CD4-positive, alpha-beta T cell (primary cell): ENCODE data around the gene TBC1D22A. TPM values are rescaled to one million over a fixed set of nuclear protein-coding genes. Genes with fewer than 3 reads are reported as not detected.

Experiments used
- ATAC-seq: fragments of 200-7000 bp; cut with Tn5 transposase; one replicate; pipeline ENCODE4 v1.10.0; 2022; ENCODE audit warnings: mild to moderate bottlenecking; ENCODE audit not compliant: poor library complexity
- CTCF ChIA-PET: fragments of 350-600 bp; sonication (Branson Sonifier 250); formaldehyde crosslinking; loops from one replicate; lab custom pipeline; 2021; ENCODE audit warnings: antibody characterized with exemption, inconsistent platforms; lab: Charles Lee
- POLR2A ChIA-PET: fragments of 350-600 bp; sonication (Branson Sonifier 250); formaldehyde crosslinking; loops from one replicate; lab custom pipeline; 2021; ENCODE audit warnings: antibody characterized with exemption, inconsistent platforms; lab: Charles Lee
- DNase-seq, 14 experiments: peaks; one replicate each; pipeline ENCODE4 v3.0.0-alpha.2; 2013 to 2020; ENCODE audit warnings: mixed read lengths in 2 of 14
- H3K27ac ChIP-seq, 2 donors: one replicate each; pipeline versions ENCODE4 v1.5.1 to v1.7.0; 2013; ENCODE audit warnings: low read length in 2 of 2, low read depth in 1 of 2, mild to moderate bottlenecking in 1 of 2
- H3K27me3 ChIP-seq, 2 experiments: 1 replicate in 1 of 2; 2 replicates in 1 of 2; pipeline versions ENCODE4 v1.6.1 to v1.7.0; 2013; ENCODE audit warnings: low read length in 2 of 2, control low read depth in 1 of 2, mild to moderate bottlenecking in 1 of 2, moderate library complexity in 1 of 2; ENCODE audit not compliant: insufficient read depth in 2 of 2, control insufficient read depth in 1 of 2
- H3K36me3 ChIP-seq: one replicate; pipeline ENCODE4 v1.6.1; 2013; ENCODE audit warnings: low read length, control low read depth; ENCODE audit not compliant: insufficient read depth
- H3K4me1 ChIP-seq: one replicate; pipeline ENCODE4 v1.6.1; 2013; ENCODE audit warnings: low read length, control low read depth; ENCODE audit not compliant: insufficient read depth
- H3K4me3 ChIP-seq: one replicate; pipeline ENCODE4 v1.5.1; 2013; ENCODE audit warnings: mild to moderate bottlenecking, low read length, moderate library complexity
- H3K9me3 ChIP-seq, 2 experiments: 1 replicate in 1 of 2; 2 replicates in 1 of 2; pipeline versions ENCODE4 v1.6.1 to v1.7.0; 2013; ENCODE audit warnings: low read length in 2 of 2, mild to moderate bottlenecking in 2 of 2, control low read depth in 1 of 2, moderate library complexity in 1 of 2; ENCODE audit not compliant: control insufficient read depth in 1 of 2, insufficient read depth in 1 of 2
- H3K27ac Mint-ChIP-seq: one replicate; pipeline ENCODE4 v1.8.0; 2020; ENCODE audit warnings: mixed read lengths
- H3K27me3 Mint-ChIP-seq: one replicate; pipeline ENCODE4 v1.8.0; 2021; ENCODE audit warnings: mixed read lengths
- H3K36me3 Mint-ChIP-seq: one replicate; pipeline ENCODE4 v1.8.0; 2021; ENCODE audit warnings: low read depth, mixed read lengths
- H3K4me1 Mint-ChIP-seq: one replicate; pipeline ENCODE4 v1.8.0; 2021; ENCODE audit warnings: low read depth, mixed read lengths
- H3K4me3 Mint-ChIP-seq: one replicate; pipeline ENCODE4 v1.8.0; 2020; ENCODE audit warnings: mild to moderate bottlenecking, mixed read lengths
- H3K9me3 Mint-ChIP-seq: one replicate; pipeline ENCODE4 v1.8.0; 2020; ENCODE audit warnings: mixed read lengths
- intact Hi-C, 2 experiments: fragments of 100-400 bp; cut with DNase I in 1 of 2; cut with micrococcal nuclease in 1 of 2; formaldehyde crosslinking; loops; one replicate each; pipeline versions ENCODE4 v1.15.1 to v1.9.0; 2023 to 2025; cut with DNase I, micrococcal nuclease
- total RNA-seq, 174 experiments: library from RNA in 2 of 174; stranded (reverse) in 2 of 174; gene quantifications; one replicate each; pipeline ENCODE4 v1.2.3 and lab custom pipeline; 2021 to 2026
- TF ChIP-seq, protein P1 (sequence below): fragments of 200-600 bp; IDR thresholded peaks from one replicate; pipeline ENCODE4 v1.8.0; 2022; ENCODE audit warnings: antibody characterized with exemption, mild to moderate bottlenecking

Gene TBC1D22A
- total RNA-seq, 2 experiments from 2014 or later: 27.1 to 31.7 TPM

DNA sequence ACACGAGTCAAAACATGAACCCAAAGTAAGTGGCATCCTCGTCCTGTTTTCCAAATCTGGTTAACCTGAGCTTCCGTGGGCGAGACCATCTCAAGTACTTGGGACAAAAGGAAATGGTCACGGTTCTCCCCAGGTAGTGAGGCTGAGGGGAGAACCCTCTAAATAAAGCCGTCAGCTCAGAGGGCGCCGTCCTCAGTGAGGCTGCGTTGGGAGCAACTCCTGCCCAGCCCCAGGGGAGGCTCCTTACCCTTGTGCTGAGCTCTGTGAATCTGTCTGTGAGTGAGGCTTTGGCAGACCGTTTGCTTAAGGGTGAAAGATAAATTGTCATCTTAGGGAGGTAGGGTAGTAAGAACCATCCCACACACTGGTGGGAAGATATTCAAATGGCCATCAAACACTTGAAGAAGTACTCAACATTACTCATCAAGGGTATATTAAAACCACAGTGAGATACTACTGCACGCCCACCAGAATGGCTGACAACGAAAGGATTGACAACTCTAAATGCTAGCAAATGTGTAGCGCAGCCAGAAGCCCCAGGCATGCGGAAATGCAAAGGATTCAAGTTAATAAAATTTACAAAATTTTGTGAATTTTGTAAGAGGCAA is 321.0 kb downstream of the TBC1D22A start:
- POLR2A ChIA-PET: no interaction called here

GRCh38 chr22:47084226-47084625 is 321.8 kb downstream of the TBC1D22A start:
- no peaks in the 10 kb centered on the region for H3K9me3 ChIP-seq
- CTCF ChIA-PET: no interaction called here
- Mint-ChIP-seq H3K36me3 (no peaks in the 10 kb centered on the region), H3K9me3 (peaks cover 2% of the 10 kb centered on the region), H3K4me3 (no peak overlapping the region), H3K27ac (no peak overlapping the region), H3K27me3 (no peaks in the 10 kb centered on the region), H3K4me1 (peaks cover 21% of the 10 kb centered on the region)
- peaks cover 6% of the 10 kb centered on the region for H3K4me1 ChIP-seq
- H3K27me3 ChIP-seq: no peaks in the 10 kb centered on the region
- H3K27ac ChIP-seq: no peak overlapping the region
- ATAC-seq (no peak), DNase-seq (no peak)
- H3K36me3 ChIP-seq: no peaks in the 10 kb centered on the region
- TF ChIP-seq, protein P1, sequence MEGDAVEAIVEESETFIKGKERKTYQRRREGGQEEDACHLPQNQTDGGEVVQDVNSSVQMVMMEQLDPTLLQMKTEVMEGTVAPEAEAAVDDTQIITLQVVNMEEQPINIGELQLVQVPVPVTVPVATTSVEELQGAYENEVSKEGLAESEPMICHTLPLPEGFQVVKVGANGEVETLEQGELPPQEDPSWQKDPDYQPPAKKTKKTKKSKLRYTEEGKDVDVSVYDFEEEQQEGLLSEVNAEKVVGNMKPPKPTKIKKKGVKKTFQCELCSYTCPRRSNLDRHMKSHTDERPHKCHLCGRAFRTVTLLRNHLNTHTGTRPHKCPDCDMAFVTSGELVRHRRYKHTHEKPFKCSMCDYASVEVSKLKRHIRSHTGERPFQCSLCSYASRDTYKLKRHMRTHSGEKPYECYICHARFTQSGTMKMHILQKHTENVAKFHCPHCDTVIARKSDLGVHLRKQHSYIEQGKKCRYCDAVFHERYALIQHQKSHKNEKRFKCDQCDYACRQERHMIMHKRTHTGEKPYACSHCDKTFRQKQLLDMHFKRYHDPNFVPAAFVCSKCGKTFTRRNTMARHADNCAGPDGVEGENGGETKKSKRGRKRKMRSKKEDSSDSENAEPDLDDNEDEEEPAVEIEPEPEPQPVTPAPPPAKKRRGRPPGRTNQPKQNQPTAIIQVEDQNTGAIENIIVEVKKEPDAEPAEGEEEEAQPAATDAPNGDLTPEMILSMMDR: no peak
- intact Hi-C loops: no loop called here
- no peak overlapping the region for H3K4me3 ChIP-seq
- POLR2A ChIA-PET: no interaction called here

More for the DNA sequence above, 321.0 kb downstream of the TBC1D22A start:
- Histone ChIP-seq H3K9me3 (no peaks in the 10 kb centered on the region), H3K27ac (no peak overlapping the region), H3K27me3 (no peaks in the 10 kb centered on the region), H3K36me3 (no peaks in the 10 kb centered on the region), H3K4me1 (no peaks in the 10 kb centered on the region), H3K4me3 (no peak overlapping the region)
- Mint-ChIP-seq H3K27me3 (no peaks in the 10 kb centered on the region), H3K27ac (no peak overlapping the region), H3K4me1 (peaks cover 14% of the 10 kb centered on the region), H3K9me3 (peaks cover 2% of the 10 kb centered on the region), H3K4me3 (no peak overlapping the region), H3K36me3 (peaks cover 4% of the 10 kb centered on the region)
- TF ChIP-seq, protein P1: no peak
- intact Hi-C loops: no loop called here
- CTCF ChIA-PET: no interaction called here
- no peak for ATAC-seq
- DNase-seq: no peak

DNA sequence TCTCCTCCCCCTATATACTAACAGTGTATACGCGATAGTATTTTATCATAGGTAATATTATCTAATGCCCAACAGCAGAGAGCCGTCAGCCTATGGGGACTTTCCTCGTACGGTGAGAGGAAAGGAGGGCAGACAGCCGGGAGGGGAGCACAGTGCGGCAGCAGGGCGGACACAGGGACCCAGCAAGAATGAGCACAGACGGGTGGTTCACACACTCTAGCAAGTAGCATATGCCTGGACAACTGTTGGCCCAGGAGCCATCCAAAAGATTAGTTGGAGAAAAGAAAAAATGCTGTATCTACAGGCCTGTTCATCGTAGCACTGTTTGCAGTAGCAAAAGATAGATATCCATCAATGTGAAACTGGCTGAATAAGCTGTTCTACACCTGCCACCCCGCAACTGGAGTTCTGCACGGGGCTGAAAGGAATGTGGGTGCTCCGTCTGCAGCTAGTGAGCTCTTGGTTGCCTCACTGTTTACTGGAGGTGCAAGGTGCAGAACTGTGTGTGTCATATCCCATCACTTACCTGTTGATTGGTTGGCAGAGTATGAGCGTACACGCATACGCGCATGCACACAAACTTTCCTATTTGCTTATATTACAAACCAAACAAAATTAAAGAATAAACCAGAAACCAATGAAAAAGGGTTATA is 324.3 kb downstream of the TBC1D22A start:
- ChIA-PET POLR2A (no interaction called here), CTCF (no interaction called here)
- Histone ChIP-seq H3K9me3 (peaks cover 0 to 8% of the 10 kb centered on the region in 2 experiments), H3K4me3 (no peak overlapping the region), H3K36me3 (no peaks in the 10 kb centered on the region), H3K4me1 (peaks cover 27% of the 10 kb centered on the region), H3K27ac (no peak overlapping the region), H3K27me3 (no peaks in the 10 kb centered on the region)
- no peak for DNase-seq
- Mint-ChIP-seq H3K4me3 (no peak overlapping the region), H3K9me3 (no peaks in the 10 kb centered on the region), H3K4me1 (peaks cover 40% of the 10 kb centered on the region), H3K27me3 (no peaks in the 10 kb centered on the region), H3K27ac (no peak overlapping the region), H3K36me3 (peaks cover 7% of the 10 kb centered on the region)
- no peak for ATAC-seq
- TF ChIP-seq, protein P1: no peak
- intact Hi-C loops: no loop called here
